HG02981 (cell line): ENCODE results near the gene RUVBL1.

Experiments
- ATAC-seq: cut with Tn5 transposase; IDR thresholded peaks from one replicate; pipeline ENCODE4 v1.9.1; 2021; ENCODE audit warnings: mild to moderate bottlenecking, moderate library complexity; ENCODE audit not compliant: unreplicated experiment

RUVBL1 gene

DNA sequence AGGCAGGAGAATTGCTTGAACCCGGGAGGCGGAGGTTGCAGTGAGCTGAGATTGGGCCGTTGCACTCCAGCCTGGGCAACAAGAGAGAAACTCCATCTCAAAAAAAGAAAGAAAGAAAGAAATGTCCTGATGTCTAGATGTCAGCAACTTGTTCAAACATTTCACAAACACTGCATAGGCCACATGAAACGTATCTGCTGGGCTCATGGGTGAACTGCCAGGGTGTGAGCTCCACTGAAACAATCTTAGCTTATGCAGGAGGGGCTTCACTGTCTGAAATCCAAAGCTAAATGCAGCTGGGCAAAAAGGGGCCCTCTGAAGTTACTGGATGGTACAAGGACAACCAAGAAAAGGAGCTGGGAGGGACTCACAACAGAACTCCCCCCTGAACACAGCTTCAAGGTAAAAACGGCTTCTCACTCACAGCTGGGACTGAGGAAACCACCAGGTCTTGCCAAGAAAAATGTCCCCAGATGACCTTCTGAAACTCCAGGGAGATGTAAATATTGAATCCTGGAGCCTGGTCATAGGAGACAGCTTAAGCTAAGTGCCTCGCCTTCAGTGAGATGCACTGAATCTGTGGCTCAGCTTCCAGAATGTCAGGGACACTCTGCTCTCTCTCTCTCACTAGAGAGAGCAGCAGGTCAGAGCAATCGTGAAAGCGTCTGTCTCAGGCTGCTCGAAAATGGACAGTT, 39.5 kb downstream of the RUVBL1 start:
- ATAC-seq: no peak

DNA sequence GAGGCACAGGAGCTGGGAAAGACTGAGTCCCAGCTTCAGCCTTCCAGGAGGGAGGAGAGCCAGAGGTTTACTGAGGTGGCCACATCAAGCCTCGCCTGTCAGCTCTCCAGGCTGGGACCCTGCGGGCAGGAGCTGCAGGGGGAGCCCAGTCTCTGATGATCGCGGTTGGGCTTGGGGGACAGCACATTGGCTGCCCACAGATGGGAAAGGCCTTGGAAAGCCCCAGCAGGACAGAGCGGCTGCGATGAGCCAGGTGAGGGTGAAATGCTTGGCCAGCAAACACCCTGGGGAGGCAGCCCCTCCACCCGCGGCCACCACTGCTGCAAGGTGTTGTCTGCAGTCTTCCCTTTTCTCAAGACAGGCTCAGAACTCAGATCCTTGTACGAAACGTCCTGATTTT, 40.2 kb downstream of the RUVBL1 start:
- no peak for ATAC-seq

DNA sequence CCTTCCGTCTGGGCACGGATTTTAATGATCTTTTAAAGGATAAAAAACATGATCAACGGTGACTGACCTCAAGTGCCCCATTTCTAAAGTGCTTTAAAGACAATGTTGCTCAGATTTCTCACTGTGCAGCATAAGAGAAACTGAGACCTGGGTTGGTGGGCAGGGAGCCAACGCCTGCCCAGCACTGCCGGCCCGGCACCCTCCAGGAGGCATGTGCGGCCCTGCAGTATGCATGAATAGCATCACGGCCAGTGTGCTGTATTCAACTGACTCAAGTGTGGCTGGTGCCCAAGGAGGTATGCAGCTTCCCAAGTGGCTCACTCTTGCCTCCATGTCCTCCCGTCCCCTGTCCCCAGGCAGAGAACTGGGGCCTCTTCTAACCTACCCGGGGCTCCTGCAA, 41.1 kb downstream of the RUVBL1 start:
- no peak for ATAC-seq

GRCh38 chr3:128081846-128082245, 41.8 kb downstream of the RUVBL1 start:
- no peak for ATAC-seq

DNA sequence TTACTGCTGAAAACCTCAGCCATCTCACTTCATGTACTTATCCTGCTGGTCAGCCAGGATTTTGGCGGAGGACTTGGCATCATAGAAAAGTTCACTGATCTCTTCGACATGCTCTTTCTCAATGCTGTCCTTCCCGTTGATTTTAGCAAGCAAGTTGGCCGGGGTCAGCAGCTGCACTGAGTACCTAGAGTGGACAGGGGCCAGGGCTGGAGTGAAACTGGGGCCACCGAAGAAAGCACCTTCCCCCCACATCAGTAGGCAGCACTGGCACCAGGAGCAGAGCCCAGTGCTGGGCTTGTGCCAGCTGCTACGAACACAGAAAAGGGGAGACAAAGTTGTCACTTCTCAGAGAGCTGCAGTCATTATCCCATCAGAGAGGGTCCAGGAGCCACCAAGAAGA, 42.4 kb downstream of the RUVBL1 start:
- ATAC-seq: no peak

DNA sequence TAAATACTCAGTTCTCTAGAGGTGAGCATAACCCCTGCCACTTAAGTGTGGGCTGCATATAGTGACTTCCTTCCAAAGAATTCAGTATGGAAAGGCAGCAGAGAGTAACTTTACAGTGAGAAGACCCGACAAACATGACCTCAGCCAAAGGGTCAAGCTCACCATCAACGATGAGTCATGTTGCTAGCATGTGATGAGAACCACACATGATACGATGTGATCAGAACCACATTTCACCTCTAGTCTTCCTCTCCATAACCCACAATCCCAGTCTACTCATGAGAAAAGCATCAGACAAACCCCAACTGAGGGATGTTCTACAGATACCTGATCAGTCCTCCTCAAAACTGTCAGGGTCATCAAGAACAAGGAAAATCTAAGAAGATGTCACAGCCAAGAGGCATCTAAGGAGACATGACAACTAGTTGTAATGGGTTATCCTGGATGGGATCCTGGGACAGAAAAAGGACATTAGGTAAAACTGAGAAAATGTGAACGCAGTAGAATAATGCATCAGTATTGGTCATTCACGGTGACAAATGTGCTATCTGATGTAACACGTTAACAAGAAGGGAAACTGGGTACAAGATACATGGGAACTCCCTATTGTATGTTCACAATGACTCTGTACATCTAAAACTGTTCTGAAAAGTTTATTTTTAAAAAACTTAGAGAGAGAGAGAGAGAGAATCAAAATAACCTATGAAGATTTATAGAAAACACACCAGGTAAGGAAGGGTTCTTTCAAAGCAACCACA, 43.1 kb downstream of the RUVBL1 start:
- ATAC-seq: no peak

- no peak for ATAC-seq
These were observed 43.8 kb downstream of the RUVBL1 start for GRCh38 chr3:128079823-128080222.

DNA sequence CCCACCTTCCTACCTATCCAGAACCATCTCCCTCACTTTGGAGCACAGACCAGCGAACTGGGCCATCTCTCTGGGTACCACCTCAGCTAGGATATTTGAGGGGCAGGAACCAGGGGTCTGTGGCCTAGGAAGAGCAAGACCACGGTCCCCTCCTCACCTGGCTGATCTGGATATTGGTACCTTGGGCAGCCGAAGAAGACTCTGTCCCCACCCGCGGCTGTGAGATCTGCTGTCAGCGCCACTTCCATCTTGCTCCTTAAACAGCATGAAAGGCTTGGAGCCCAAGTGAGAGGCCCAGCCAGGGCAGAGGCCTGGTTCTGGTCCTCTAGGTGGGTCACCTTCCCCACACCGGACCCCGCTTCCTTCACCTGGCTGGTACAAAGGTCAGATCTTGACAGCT, 44.7 kb downstream of the RUVBL1 start:
- ATAC-seq: no peak

GRCh38 chr3:128078322-128078721, 45.3 kb downstream of the RUVBL1 start:
- ATAC-seq: no peak

DNA sequence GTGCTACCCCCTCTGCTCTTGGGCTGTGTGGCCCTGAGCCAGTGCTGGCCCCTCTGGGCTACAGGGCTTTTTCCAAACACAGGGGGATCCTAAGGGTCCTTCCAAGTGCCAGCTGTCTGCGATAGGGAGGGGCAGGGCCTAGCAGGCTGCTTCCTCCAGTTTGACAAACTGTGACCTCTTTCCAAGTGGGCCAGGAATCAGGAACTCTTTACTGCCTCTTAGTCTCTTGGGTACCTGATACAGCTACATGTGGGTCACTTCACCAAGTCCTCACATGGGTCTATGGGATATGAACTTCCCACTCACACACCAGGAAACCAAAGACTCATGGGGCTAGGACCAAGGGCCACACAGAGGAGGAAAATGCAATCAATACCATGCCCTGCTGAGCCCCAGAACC, 45.9 kb downstream of the RUVBL1 start:
- ATAC-seq: no peak

DNA sequence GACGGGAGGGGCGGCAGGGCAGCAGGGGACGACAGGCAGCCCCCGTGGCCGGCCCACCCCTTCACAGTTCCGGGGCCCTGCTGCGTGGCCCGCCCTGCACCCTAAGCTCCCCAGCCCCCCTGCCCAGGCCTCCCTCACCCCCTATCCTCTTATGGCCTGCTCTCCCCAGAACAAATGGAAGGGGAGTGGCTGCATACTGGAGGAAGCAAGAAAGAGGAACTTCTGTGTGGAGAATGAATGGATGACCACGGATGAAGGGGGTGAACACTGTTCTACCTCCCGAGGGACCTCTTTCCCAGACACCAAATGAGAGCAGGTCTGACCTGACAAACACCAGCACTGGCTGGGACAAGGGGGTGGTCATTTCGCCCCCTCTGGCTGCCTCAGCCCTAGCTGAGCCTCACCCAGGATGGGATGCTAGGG, 46.4 kb downstream of the RUVBL1 start:
- ATAC-seq: no peak

DNA sequence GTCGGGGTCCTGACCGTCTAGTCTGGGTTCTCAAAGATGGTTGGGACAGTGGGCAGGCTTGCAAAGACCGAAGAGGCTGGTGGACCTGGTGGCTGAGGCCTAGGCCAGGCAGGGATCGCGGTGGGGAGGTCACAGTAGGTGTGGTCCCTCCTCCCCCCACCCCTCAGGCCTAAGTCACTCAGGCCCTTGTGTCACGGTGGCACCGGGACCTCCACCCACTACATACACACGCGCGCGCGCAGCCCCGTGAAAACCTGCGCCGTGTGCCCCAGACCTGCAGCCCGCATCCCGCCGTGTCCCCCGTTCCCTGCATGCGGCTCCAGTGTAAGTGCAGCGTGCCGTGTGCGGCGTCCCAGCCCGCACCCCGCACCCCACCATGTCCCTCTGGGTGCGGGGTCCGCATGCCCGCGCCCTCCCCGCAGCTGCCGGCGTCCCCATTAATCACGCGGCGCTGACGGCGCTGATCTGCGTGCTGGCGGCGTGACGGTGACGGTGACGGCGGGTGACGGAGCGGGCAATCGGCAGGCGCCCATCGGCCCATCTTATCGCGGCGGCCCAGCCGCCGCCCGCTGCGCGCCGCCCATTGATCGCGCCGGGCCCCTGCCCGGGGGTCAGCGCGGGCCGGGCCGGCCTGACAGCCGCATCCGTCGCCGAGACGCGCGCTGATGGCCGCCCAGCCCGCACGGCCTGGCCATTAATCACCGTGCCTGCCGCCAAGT, 47.0 kb downstream of the RUVBL1 start:
- ATAC-seq: no peak

DNA sequence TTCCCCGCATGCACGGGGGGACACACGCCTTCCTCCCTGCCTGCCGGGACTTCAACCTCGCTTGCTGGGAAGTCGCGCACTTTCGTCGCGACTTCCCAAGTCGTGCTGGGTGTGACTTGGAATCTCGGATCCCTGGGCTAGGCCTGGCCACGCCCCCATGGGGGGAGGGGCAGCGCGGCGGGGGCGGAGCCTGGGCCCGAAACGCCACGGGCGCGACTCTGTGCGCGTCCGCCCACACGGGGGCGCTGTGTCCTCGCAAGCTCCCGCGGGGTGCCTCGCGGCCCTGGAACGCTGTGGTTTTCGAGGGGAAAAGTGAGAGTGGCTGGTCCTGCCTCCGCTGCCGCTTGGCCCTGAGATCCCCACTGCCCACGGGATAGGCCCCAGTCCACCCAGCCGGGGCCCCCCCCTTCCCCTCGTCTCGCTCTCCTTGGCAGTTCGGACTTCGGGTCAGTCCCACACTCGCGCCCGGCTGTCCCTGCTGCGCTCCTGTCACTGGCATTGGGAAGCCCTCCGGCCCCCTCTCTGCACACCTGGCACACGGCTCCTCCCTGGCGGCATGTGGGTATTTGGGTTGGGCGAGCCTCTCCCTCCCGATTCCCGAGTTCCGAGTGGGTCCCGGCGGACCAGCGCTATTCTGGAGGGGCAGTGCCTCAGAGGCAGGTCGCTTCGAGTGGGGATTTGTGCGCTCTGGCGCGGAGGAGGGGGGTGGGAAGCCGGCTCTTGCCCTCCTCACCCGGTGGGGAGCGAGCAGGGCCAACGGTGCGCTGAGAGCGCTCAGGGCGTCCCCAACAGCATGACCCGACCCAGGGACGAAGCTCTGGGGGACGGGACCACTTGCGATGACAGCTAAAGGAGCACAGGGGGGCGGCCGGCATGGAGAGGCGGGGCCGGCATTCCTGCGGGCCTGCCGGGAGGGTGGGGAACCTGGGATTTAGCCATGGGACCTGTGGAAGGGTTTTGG, 47.8 kb downstream of the RUVBL1 start:
- peak; percentile 55 for ATAC-seq

GRCh38 chr3:128074851-128075521, 48.6 kb downstream of the RUVBL1 start:
- no peak for ATAC-seq

DNA sequence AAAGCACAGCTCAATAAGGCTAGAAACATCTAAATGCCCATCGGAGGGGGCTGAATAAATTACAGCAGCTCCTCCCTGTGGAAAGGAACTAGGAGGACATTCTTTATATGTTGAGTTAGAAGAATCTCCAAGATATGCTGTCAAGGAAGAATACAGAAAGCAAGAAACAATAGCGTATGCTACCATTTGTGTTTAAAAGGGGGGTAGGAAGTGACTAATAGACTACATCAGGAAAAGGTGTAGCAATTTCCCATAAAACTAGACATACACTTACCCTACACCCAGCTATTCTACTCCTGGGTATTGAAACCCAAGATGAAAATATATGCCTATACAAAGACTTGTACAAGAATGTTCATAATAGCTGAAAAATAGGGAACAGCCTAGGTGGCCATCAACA, 49.8 kb downstream of the RUVBL1 start:
- no peak for ATAC-seq

- ATAC-seq: no peak
These were observed 50.4 kb downstream of the RUVBL1 start for GRCh38 chr3:128073185-128073725.

DNA sequence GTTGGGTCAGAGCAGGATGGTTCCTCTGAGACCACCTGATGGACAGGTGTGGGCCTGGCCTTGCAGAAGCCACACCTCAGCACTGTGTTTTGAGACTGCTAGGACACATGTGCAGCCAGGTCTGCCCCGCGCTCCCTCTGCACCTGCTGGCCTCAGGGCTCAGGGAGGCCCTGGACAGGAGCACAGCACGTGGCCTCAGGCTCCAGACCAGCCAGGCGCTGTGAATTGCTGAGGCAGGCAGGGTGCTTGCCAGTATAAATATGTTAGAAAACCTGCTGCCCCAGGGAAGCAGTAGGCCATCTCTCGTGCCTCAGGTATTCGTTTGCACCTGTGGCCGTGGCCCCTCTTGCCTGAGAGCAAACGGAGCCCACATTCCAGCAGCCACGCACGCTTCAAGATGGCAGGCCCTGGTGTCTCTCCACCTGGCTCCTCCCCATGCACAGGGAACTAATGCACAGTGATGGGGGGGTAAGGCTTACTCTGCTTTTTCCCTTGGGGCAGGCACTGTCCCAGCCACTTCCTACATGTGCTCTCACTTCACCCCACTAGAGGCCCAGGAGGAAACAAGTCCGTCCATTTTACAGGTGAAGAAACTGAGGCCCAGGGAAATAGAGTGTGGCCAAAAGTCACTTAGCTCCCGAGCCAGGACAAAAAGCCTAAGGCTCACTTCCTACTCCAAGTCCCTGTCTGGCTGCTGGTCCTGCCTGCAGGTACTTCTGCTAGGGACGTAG, 51.0 kb downstream of the RUVBL1 start:
- no peak for ATAC-seq

DNA sequence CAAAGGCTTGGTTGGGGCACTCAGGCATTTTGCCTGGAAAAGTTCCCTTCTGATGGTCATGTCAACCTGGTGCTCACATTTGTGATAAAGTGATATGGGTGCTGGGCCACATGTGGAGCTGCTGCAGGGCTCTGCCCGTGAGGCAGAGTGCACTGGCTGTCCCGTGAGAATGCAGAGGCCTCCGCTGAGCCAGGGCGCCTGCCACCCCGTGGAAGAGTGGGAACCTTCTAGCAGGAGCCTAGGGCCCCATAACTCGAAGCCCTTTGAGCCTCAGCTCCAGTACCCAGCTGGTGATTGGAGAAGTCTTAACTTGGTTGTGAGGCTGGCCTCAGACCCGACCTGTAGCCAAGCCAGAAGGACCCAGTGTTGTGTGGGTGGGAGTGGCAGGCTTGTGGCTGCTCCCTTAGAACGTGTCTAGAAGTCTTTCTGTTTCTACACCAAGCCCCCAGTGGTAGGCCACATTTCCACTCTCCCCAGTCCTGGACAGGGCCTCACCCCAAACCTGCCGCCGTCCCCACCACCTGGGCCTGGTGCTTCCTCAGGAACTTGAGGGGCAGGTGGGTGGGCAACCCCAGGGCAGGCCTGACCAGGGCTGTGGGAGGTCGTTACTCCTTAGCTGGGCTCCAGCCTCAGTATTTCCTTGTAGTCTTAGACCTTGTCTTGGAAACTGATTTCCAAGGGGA, 51.7 kb downstream of the RUVBL1 start:
- no peak for ATAC-seq
